ENCODE results near the gene BANF1.

- TF ChIP-seq EZH2 (IDR thresholded peaks at IDR 0.05; ENCODE audit: insufficient read depth, poor library complexity, severe bottlenecking) (no peak), EZH2phosphoT487 (IDR thresholded peaks at IDR 0.05; ENCODE audit: insufficient read depth, low read depth) (no peak)
These were observed 13.3 kb upstream of the BANF1 start for GRCh38 chr11:65988791-65989592.

Data from GM23248 (cell line).